HepG2 (cell line): Measurements from ENCODE around the gene HTR6. TPM values are rescaled to one million over a fixed set of nuclear protein-coding genes. Genes with fewer than 3 reads are reported as not detected.

Source experiments
- ATAC-seq: fragments of 200-7000 bp; cut with Tn5 transposase; 3 replicates; pipeline ENCODE4 v1.9.1; 2020; ENCODE audit warnings: mild to moderate bottlenecking, moderate library complexity
- BruUV-seq: library from RNA; stranded (reverse); fragments of 400-500 nt; replicated peaks from 2 replicates; lab custom pipeline; 2021; lab: Mats Ljungman, UMichigan
- CTCF ChIA-PET: fragments of 300-600 bp; formaldehyde crosslinking; extraction: SDS; loops from one replicate; lab custom pipeline; 2021; ENCODE audit warnings: low total read pairs, inconsistent platforms, low intra/inter-chr PET ratio; lab: Yijun Ruan, JAX
- POLR2A ChIA-PET: fragments of 350-600 bp; sonication (Branson Sonifier 250); formaldehyde crosslinking; loops from one replicate; lab custom pipeline; 2020; ENCODE audit warnings: antibody characterized with exemption, inconsistent platforms; lab: Yijun Ruan, JAX
- DNase-seq: peaks from one replicate; pipeline ENCODE4 v3.0.0-alpha.2; 2015; ENCODE audit warnings: low spot score
- FAIRE-seq: peaks from 3 replicates; lab custom pipeline; 2011; peaks lifted over from hg19 to GRCh38; lab: Jason Lieb, UNC
- H2AFZ ChIP-seq: one replicate; pipeline ENCODE4 v1.6.1; 2011; ENCODE audit warnings: low read length, inconsistent platforms
- H3K27ac ChIP-seq: fragments of 300-600 bp; 3 replicates; pipeline ENCODE4 v1.8.0; 2011; ENCODE audit warnings: mixed run types, mild to moderate bottlenecking, mixed read lengths, low read length, inconsistent platforms; ENCODE audit not compliant: insufficient read depth; ENCODE audit errors: extremely low read length
- H3K27me3 ChIP-seq, 2 experiments: fragments of 200-600 bp in 1 of 2; 2 replicates in 1 of 2; 3 replicates in 1 of 2; pipeline versions ENCODE4 v1.6.0 to v1.8.0; 2011; ENCODE audit warnings: low read length in 2 of 2, mild to moderate bottlenecking in 2 of 2, moderate library complexity in 2 of 2, inconsistent platforms in 1 of 2; ENCODE audit not compliant: insufficient read depth in 2 of 2, control insufficient read depth in 1 of 2
- H3K36me3 ChIP-seq, 2 experiments: fragments of 200-600 bp in 1 of 2; replicated peaks in 1 of 2; 2 replicates in 1 of 2; 3 replicates in 1 of 2; pipeline versions ENCODE4 v1.5.1 to v1.8.0; 2011; ENCODE audit warnings: low read length in 2 of 2, inconsistent platforms in 1 of 2; ENCODE audit not compliant: insufficient read depth in 2 of 2, control insufficient read depth in 1 of 2
- H3K4me1 ChIP-seq: 2 replicates; pipeline ENCODE4 v1.5.1; 2012; ENCODE audit warnings: low read length, inconsistent platforms; ENCODE audit not compliant: insufficient read depth
- H3K4me2 ChIP-seq: 2 replicates; pipeline ENCODE4 v1.6.0; 2011; ENCODE audit warnings: low read depth, low read length, inconsistent platforms
- H3K4me3 ChIP-seq, 3 experiments: fragments of 200-600 bp in 1 of 3; sonication (generic), shearing (Covaris generic) in 1 of 3; replicated peaks in 1 of 3; 2 replicates each; pipeline ENCODE4 v1.5.1; 2011 to 2016; ENCODE audit warnings: low read length in 3 of 3, inconsistent platforms in 2 of 3, low read depth in 2 of 3, mild to moderate bottlenecking in 2 of 3, control low read depth in 1 of 3, mixed read lengths in 1 of 3; ENCODE audit not compliant: insufficient read depth in 1 of 3
- H3K79me2 ChIP-seq: one replicate; pipeline ENCODE4 v1.6.1; 2011; ENCODE audit warnings: low read length, inconsistent platforms; ENCODE audit not compliant: insufficient read depth
- H3K9ac ChIP-seq: 2 replicates; pipeline ENCODE4 v1.6.0; 2011; ENCODE audit warnings: mild to moderate bottlenecking, low read depth, low read length, inconsistent platforms; ENCODE audit not compliant: insufficient read depth
- H3K9me3 ChIP-seq: 2 replicates; pipeline ENCODE4 v1.5.1; 2012; ENCODE audit warnings: mild to moderate bottlenecking, low read length
- H4K20me1 ChIP-seq: 2 replicates; pipeline ENCODE4 v1.6.0; 2011; ENCODE audit warnings: inconsistent platforms, mild to moderate bottlenecking, low read length, moderate library complexity; ENCODE audit not compliant: insufficient read depth
- FOXM1 ChIP-seq: sonication (generic); formaldehyde crosslinking; IDR thresholded peaks from 2 replicates; pipeline ENCODE4 v1.5.0; 2020; ENCODE audit warnings: missing genetic modification reagents
- GPN1 ChIP-seq: sonication (generic); formaldehyde crosslinking; IDR thresholded peaks from 2 replicates; pipeline ENCODE4 v1.5.1; 2020; ENCODE audit warnings: missing genetic modification reagents, borderline replicate concordance
- HNRNPLL ChIP-seq: fragments of 200-400 bp; formaldehyde crosslinking; IDR thresholded peaks from 2 replicates; pipeline ENCODE4 v1.6.1; 2017; ENCODE audit warnings: mild to moderate bottlenecking, low read depth, low read length; ENCODE audit not compliant: poor library complexity, severe bottlenecking
- JUND ChIP-seq: sonication (generic); formaldehyde crosslinking; IDR thresholded peaks from 2 replicates; pipeline ENCODE4 v1.8.0; 2022; ENCODE audit warnings: mild to moderate bottlenecking, missing genetic modification reagents
- KAT2B ChIP-seq: fragments of 150-350 bp; IDR thresholded peaks from 2 replicates; pipeline ENCODE4 v1.6.1; 2014; ENCODE audit warnings: low read depth, low read length, borderline replicate concordance
- MXI1 ChIP-seq: IDR thresholded peaks from 3 replicates; pipeline ENCODE4 v1.6.1; 2012; ENCODE audit warnings: low read depth, low read length, inconsistent platforms, borderline replicate concordance
- RBM39 ChIP-seq: fragments of 200-400 bp; formaldehyde crosslinking; IDR thresholded peaks from one replicate; pipeline ENCODE4 v1.6.1; 2018; ENCODE audit warnings: antibody characterized with exemption, mild to moderate bottlenecking, low read depth, low read length; ENCODE audit not compliant: poor library complexity, severe bottlenecking
- ZBTB14 ChIP-seq: sonication (generic); formaldehyde crosslinking; IDR thresholded peaks from 2 replicates; pipeline ENCODE4 v1.4.0; 2020; ENCODE audit warnings: missing genetic modification reagents
- ZNF564 ChIP-seq: sonication (generic); formaldehyde crosslinking; IDR thresholded peaks from 2 replicates; pipeline ENCODE4 v1.8.1; 2023; ENCODE audit warnings: mild to moderate bottlenecking, missing genetic modification reagents
- ZNF768 ChIP-seq: sonication (generic); formaldehyde crosslinking; IDR thresholded peaks from 2 replicates; pipeline ENCODE4 v1.4.0; 2020; ENCODE audit warnings: missing genetic modification reagents
- ZSCAN21 ChIP-seq: sonication (generic); formaldehyde crosslinking; IDR thresholded peaks from 2 replicates; pipeline ENCODE4 v1.8.0; 2022; ENCODE audit warnings: mild to moderate bottlenecking, missing genetic modification reagents, moderate library complexity, borderline replicate concordance
- WGBS: methylation state at CpG from one replicate; pipeline ENCODE4 v1.1.6; 2017; ENCODE audit warnings: low lambda C conversion rate; 5-methylcytosine and 5-hydroxymethylcytosine counted together
- in situ Hi-C: cut with HindIII; loops from 2 replicates; pipeline ENCODE4 v1.10.0; 2017; ENCODE audit warnings: low pct_unique_long_range_greater_than_20kb; ENCODE audit not compliant: extremely low pct_ligation_motif_present
- intact Hi-C: fragments of 100-400 bp; cut with micrococcal nuclease; formaldehyde crosslinking; loops from one replicate; pipeline ENCODE4 v1.10.0; 2022; ENCODE audit not compliant: unreplicated experiment
- polyA plus RNA-seq, 8 experiments: library from polyadenylated mRNA; depleted of rRNA in 3 of 8; stranded (reverse) in 7 of 8; unstranded in 1 of 8; fragments of >200 nt; fragmentation: Illumina TruSeq in 4 of 8; extraction: Trizol in 4 of 8; gene quantifications; 2 replicates each; pipeline versions ENCODE4 v1.2.1 to v1.2.3, GENCODE V29; 2011 to 2016; ENCODE audit warnings: low read depth in 4 of 8, missing spikeins in 1 of 8, mixed read lengths in 1 of 8; ENCODE audit not compliant: insufficient read depth in 1 of 8
- total RNA-seq, 5 experiments: library from RNA; depleted of rRNA; stranded (reverse); fragments of >200 nt; fragmentation: Illumina TruSeq; extraction: Trizol; gene quantifications; 2 replicates each; pipeline ENCODE4 v1.2.3, GENCODE V29; 2016; ENCODE audit warnings: low read depth in 1 of 5

The HTR6 gene
- total and polyA plus RNA-seq, 2 of the 13 experiments (the other 11 are each of a cell fraction or from before 2014, with no cell fraction given): 0.04 TPM; not detected in 1

DNA sequence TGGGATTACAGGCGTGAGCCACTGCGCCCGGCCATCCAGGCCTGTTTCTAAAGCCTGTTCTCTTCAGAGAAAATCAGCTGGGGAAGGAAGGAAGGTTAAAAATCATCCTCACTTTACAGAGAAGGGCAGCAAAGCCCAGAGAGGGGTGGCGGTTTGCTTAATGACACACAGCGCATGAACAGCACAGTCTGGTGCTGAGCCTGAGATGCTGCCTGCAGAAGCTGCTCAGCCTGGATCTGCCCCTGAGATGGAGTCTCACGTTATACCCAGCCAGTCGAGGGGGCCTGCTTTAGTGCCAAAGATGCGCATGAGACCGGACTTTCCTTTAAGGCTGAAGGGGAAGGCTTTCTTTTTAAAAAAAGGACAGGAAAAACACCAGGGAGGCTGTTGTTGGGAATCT lies 21.3 kb downstream of the HTR6 start:
- Histone ChIP-seq H3K79me2 (no peaks in the 10 kb centered on the region), H3K27ac (no peak overlapping the region), H3K27me3 (no peaks in the 10 kb centered on the region; a peak in 1 of 5 replicates), H3K4me3 (no peak overlapping the region), H2AFZ (no peak overlapping the region), H4K20me1 (no peaks in the 10 kb centered on the region), H3K4me2 (no peak overlapping the region), H3K9ac (no peak overlapping the region), H3K4me1 (no peaks in the 10 kb centered on the region), H3K36me3 (no peaks in the 10 kb centered on the region), H3K9me3 (no peaks in the 10 kb centered on the region)
- POLR2A ChIA-PET: no interaction called here
- no peak for FAIRE-seq
- DNase-seq: no peak
- intact Hi-C loops (no loop called here), in situ Hi-C loops (no loop called here)
- CTCF ChIA-PET: no interaction called here
- no peak for ATAC-seq
- no peak for TF ChIP-seq ZNF564 (CRISPR knock-in tag)
- TF ChIP-seq ZBTB14 (CRISPR knock-in tag): no peak
- TF ChIP-seq KAT2B: no peak
- TF ChIP-seq ZNF768 (CRISPR knock-in tag): peak; percentile 92
- TF ChIP-seq JUND: no peak
- TF ChIP-seq MXI1: no peak
- no peak for TF ChIP-seq ZSCAN21 (CRISPR knock-in tag)
- BruUV-seq: no TSS peak
- WGBS: 72% methylated on average over 9 of the region's 9 CpGs

DNA sequence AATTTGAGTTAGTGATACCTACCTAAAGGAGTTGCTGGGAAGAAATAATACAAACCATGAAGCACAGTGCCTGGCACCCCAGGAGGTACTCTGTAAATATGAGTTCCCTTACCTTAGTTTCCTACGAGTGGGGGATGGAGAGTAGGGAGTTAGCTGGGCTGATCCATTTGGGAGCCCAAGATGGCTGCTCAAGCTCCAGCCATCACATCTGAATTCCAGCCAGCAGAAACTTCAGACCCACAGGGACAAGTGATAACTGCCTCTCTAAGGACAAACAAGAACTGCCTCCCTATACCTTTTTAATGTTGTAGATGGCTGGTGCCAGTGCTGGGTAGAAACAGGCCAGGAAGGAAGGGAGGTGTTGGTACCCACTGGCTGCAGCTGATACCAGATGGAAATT lies 22.7 kb downstream of the HTR6 start:
- no peak for FAIRE-seq

More for the DNA sequence above, 22.7 kb downstream of the HTR6 start:
- DNase-seq (no peak), ATAC-seq (no peak)
- CTCF ChIA-PET: no interaction called here
- no peaks in the 10 kb centered on the region for H3K36me3 ChIP-seq
- 38% methylated on average over 1 of the region's 1 CpG for WGBS
- no peaks in the 10 kb centered on the region for H3K9me3 ChIP-seq
- no peak for TF ChIP-seq GPN1 (CRISPR knock-in tag)
- TF ChIP-seq HNRNPLL: no peak
- TF ChIP-seq KAT2B: no peak
- TF ChIP-seq FOXM1 (CRISPR knock-in tag): no peak
- no peak for TF ChIP-seq RBM39
- intact Hi-C loops: no loop called here
- POLR2A ChIA-PET: no interaction called here
- no peak overlapping the region for H3K4me3 ChIP-seq
- H3K4me2 ChIP-seq: no peak overlapping the region
- H3K79me2 ChIP-seq: no peaks in the 10 kb centered on the region
- in situ Hi-C loops: no loop called here
- no TSS peak for BruUV-seq
- H2AFZ ChIP-seq: no peak overlapping the region
- no peaks in the 10 kb centered on the region; a peak in 1 of 5 replicates for H3K27me3 ChIP-seq
- no peaks in the 10 kb centered on the region for H4K20me1 ChIP-seq
- no peaks in the 10 kb centered on the region for H3K4me1 ChIP-seq
- no peak overlapping the region for H3K27ac ChIP-seq
- H3K9ac ChIP-seq: no peak overlapping the region
